Common myeloid progenitor, CD34-positive (primary cell): ENCODE results near the gene CNTN2.

Experiments
- CTCF ChIA-PET: fragments of 350-600 bp; sonication (Branson Sonifier 250); formaldehyde crosslinking; loops from one replicate; lab custom pipeline; 2021; ENCODE audit warnings: antibody characterized with exemption; lab: Charles Lee
- POLR2A ChIA-PET: fragments of 350-600 bp; sonication (Branson Sonifier 250); formaldehyde crosslinking; loops from one replicate; lab custom pipeline; 2021; ENCODE audit warnings: antibody characterized with exemption; lab: Charles Lee
- DNase-seq, 3 donors: peaks; one replicate each; pipeline versions ENCODE4 v3.0.0 to v3.0.0-alpha.2; 2013
- H3K27ac ChIP-seq, 2 experiments: 1 replicate in 1 of 2; 2 replicates in 1 of 2; pipeline ENCODE4 v1.7.0; 2013; ENCODE audit warnings: inconsistent platforms in 2 of 2, low read length in 2 of 2, mild to moderate bottlenecking in 2 of 2, low read depth in 1 of 2, moderate library complexity in 1 of 2; ENCODE audit not compliant: severe bottlenecking in 2 of 2, insufficient read depth in 1 of 2, poor library complexity in 1 of 2
- H3K27me3 ChIP-seq, 5 experiments: replicated peaks in 2 of 5; 1 replicate in 3 of 5; 2 replicates in 2 of 5; pipeline versions ENCODE4 v1.6.1 to v1.7.0; 2013; ENCODE audit warnings: low read length in 4 of 5, mild to moderate bottlenecking in 2 of 5, moderate library complexity in 2 of 5, inconsistent platforms in 1 of 5; ENCODE audit not compliant: insufficient read depth in 5 of 5, control insufficient read depth in 4 of 5
- H3K36me3 ChIP-seq, 4 experiments: 1 replicate in 2 of 4; 2 replicates in 2 of 4; pipeline versions ENCODE4 v1.6.1 to v1.7.0; 2013; ENCODE audit warnings: low read length in 3 of 4, control low read depth in 1 of 4, mild to moderate bottlenecking in 1 of 4; ENCODE audit not compliant: control insufficient read depth in 4 of 4, insufficient read depth in 4 of 4
- H3K4me1 ChIP-seq, 4 experiments: 1 replicate in 3 of 4; 2 replicates in 1 of 4; pipeline versions ENCODE4 v1.6.1 to v1.7.1; 2013; ENCODE audit warnings: low read length in 3 of 4, mild to moderate bottlenecking in 3 of 4, control low read depth in 1 of 4, inconsistent platforms in 1 of 4, moderate library complexity in 1 of 4; ENCODE audit not compliant: control insufficient read depth in 4 of 4, insufficient read depth in 4 of 4; ENCODE audit errors: control extremely low read depth in 1 of 4
- H3K4me3 ChIP-seq, 7 experiments: 1 replicate in 4 of 7; 2 replicates in 3 of 7; pipeline versions ENCODE4 v1.5.1 to v1.7.0; 2013; ENCODE audit warnings: mild to moderate bottlenecking in 7 of 7, low read length in 6 of 7, moderate library complexity in 6 of 7, inconsistent platforms in 2 of 7, low read depth in 2 of 7, control low read depth in 1 of 7; ENCODE audit not compliant: insufficient read depth in 4 of 7, control insufficient read depth in 1 of 7; ENCODE audit errors: extremely low read depth in 1 of 7
- H3K9me3 ChIP-seq, 5 experiments: 1 replicate in 4 of 5; 2 replicates in 1 of 5; pipeline versions ENCODE4 v1.6.1 to v1.7.1; 2013; ENCODE audit warnings: low read length in 4 of 5, mild to moderate bottlenecking in 2 of 5, inconsistent platforms in 1 of 5, low read depth in 1 of 5, moderate library complexity in 1 of 5; ENCODE audit not compliant: control insufficient read depth in 4 of 5, insufficient read depth in 2 of 5; ENCODE audit errors: control extremely low read depth in 1 of 5
- WGBS: methylation state at CpG from one replicate; pipeline ENCODE4 v1.1.5; 2013; ENCODE audit not compliant: insufficient coverage; 5-methylcytosine and 5-hydroxymethylcytosine counted together

The CNTN2 gene

GRCh38 chr1:205064301-205064700 is 21.3 kb downstream of the CNTN2 start:
- H3K4me1 ChIP-seq, result peaks cover 0 to 7% (median 4%) of the 10 kb centered on the region in 4 experiments
- H3K36me3 ChIP-seq, result no peaks in the 10 kb centered on the region
- no peak for DNase-seq
- ChIA-PET POLR2A (no interaction called here), CTCF (interaction anchor here (0.8 to 5.7 kb wide), 5 partner anchors 51 to 273 kb away, joined by 3 to 166 read pairs (median 31); no protein-coding TSS in a partner anchor)
- WGBS, result 91% methylated on average over 4 of the region's 11 CpGs
- H3K27ac ChIP-seq, result no peak overlapping the region
- H3K9me3 ChIP-seq, result no peaks in the 10 kb centered on the region
- H3K4me3 ChIP-seq, result no peak overlapping the region
- no peaks in the 10 kb centered on the region for H3K27me3 ChIP-seq

DNA sequence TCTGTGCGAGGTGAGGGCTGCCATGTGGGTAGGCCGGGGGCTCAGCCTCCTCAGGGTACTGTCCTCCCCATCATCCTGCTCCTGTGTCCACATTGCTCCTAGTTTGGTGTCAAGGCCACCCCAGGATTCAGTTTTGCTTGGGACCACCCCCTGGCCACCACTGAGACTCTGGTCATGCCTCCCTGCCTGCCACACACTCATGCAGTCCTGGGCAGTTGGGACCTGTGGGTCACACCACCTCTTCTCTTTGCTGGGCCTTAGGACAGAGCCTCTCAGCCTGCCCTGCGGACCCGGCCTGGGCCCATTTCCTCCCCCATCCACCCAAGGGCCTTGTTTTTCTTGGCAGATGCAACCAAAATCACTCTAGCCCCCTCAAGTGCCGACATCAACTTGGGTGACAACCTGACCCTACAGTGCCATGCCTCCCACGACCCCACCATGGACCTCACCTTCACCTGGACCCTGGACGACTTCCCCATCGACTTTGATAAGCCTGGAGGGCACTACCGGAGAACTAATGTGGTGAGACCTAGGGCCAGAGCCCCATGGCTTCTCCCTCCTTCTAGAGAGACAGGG is 21.8 kb downstream of the CNTN2 start:
- H3K27me3 ChIP-seq, result no peaks in the 10 kb centered on the region
- H3K9me3 ChIP-seq, result no peaks in the 10 kb centered on the region
- peaks cover 0 to 7% (median 4%) of the 10 kb centered on the region in 4 experiments for H3K4me1 ChIP-seq
- 97% methylated on average over 8 of the region's 9 CpGs for WGBS
- H3K4me3 ChIP-seq, result no peak overlapping the region
- H3K36me3 ChIP-seq, result no peaks in the 10 kb centered on the region
- CTCF ChIA-PET, result interaction anchor here (2.9 to 5.7 kb wide), 2 partner anchors 76 to 88 kb away, joined by 25 to 149 read pairs; no protein-coding TSS in a partner anchor
- POLR2A ChIA-PET, result no interaction called here
- no peak for DNase-seq
- H3K27ac ChIP-seq, result no peak overlapping the region

DNA sequence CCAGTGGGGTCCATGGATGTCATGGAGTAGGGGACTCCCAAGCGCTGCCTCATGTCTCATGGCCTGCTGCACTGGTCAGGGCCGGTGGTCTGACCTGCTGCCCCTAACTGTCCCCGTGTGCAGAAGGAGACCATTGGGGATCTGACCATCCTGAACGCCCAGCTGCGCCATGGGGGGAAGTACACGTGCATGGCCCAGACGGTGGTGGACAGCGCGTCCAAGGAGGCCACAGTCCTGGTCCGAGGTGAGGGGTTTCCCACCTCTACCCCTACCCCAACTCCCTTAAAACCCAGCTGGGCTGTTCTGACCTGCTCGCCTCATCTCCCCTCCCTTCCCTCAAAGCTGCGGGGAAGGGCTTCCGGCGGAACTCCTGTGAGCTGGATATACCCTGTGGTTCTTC is 22.7 kb downstream of the CNTN2 start:
- Histone ChIP-seq H3K36me3 (no peaks in the 10 kb centered on the region), H3K4me1 (peaks cover 0 to 7% (median 4%) of the 10 kb centered on the region in 4 experiments), H3K9me3 (no peaks in the 10 kb centered on the region), H3K4me3 (no peak overlapping the region), H3K27me3 (no peaks in the 10 kb centered on the region), H3K27ac (no peak overlapping the region)
- ChIA-PET CTCF (interaction anchor here (0.8 to 2.9 kb wide), 8 partner anchors 10 to 100 kb away, joined by 3 to 25 read pairs (median 4); no protein-coding TSS in a partner anchor), POLR2A (no interaction called here)
- 96% methylated on average over 8 of the region's 14 CpGs for WGBS
- no peak for DNase-seq

DNA sequence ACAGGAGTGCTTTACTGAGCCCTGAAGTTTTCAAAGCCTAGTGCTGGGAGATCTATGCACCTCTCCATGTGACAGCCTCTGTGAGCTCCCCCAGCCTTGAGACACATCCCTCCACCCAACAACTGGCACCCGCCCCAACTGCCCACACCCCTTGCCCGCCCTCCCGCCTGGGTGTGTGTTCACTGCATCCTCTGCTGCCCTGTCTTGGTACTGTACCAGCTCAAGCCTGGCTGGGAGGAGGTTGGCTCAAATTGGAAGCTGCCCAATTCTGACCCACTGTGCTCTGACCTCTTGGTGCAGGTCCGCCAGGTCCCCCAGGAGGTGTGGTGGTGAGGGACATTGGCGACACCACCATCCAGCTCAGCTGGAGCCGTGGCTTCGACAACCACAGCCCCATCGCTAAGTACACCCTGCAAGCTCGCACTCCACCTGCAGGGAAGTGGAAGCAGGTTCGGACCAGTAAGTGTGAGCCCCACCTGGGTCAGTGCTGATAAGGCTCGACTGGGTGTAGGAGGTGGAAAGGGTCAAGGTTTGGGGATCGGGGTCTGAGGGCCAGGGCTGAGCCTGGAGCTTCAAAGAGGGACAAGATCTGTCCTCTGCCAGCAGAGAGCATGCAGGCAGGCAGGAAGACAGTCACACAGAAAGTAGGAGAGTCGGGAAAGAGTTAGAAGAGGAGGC is 23.3 kb downstream of the CNTN2 start:
- CTCF ChIA-PET, result interaction anchor here (0.8 to 2.9 kb wide), 9 partner anchors 10 to 101 kb away, joined by 3 to 25 read pairs (median 4); no protein-coding TSS in a partner anchor
- H3K27me3 ChIP-seq, result no peaks in the 10 kb centered on the region
- no peak overlapping the region for H3K27ac ChIP-seq
- no peaks in the 10 kb centered on the region for H3K9me3 ChIP-seq
- H3K4me1 ChIP-seq, result peaks cover 0 to 6% (median 4%) of the 10 kb centered on the region in 4 experiments
- WGBS, result 69% methylated on average over 7 of the region's 13 CpGs
- no peak overlapping the region for H3K4me3 ChIP-seq
- peak; percentile 19 to 51 (median 44) for DNase-seq
- H3K36me3 ChIP-seq, result no peaks in the 10 kb centered on the region
- POLR2A ChIA-PET, result no interaction called here

DNA sequence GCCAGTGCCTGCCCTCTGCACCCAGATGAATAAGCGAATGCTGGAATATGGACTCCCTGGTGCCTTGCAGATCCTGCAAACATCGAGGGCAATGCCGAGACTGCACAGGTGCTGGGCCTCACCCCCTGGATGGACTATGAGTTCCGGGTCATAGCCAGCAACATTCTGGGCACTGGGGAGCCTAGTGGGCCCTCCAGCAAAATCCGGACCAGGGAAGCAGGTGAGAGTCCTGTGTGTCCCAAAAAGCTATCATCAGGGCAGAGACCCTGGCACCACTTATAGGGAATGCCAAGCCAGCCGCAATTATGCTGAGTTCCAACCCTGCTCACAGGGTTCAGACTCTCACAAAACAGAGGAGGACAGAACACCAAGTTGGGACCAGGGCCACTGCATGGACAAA is 24.0 kb downstream of the CNTN2 start:
- WGBS, result 96% methylated on average over 5 of the region's 6 CpGs
- no peaks in the 10 kb centered on the region for H3K9me3 ChIP-seq
- no peaks in the 10 kb centered on the region for H3K27me3 ChIP-seq
- H3K36me3 ChIP-seq, result no peaks in the 10 kb centered on the region
- ChIA-PET CTCF (interaction anchor here (1.3 to 2.9 kb wide), 5 partner anchors 11 to 95 kb away, joined by 3 to 25 read pairs (median 4); no protein-coding TSS in a partner anchor), POLR2A (no interaction called here)
- DNase-seq, result no peak
- no peak overlapping the region for H3K4me3 ChIP-seq
- H3K4me1 ChIP-seq, result no peaks in the 10 kb centered on the region
- H3K27ac ChIP-seq, result no peak overlapping the region

GRCh38 chr1:205068001-205068400 is 25.0 kb downstream of the CNTN2 start:
- 94% methylated on average over 3 of the region's 4 CpGs for WGBS
- no peaks in the 10 kb centered on the region for H3K4me1 ChIP-seq
- no peaks in the 10 kb centered on the region for H3K27me3 ChIP-seq
- no peaks in the 10 kb centered on the region for H3K9me3 ChIP-seq
- no peak overlapping the region for H3K27ac ChIP-seq
- POLR2A ChIA-PET, result no interaction called here
- CTCF ChIA-PET, result interaction anchor here (0.9 to 1.9 kb wide), 3 partner anchors 13 to 83 kb away, joined by 3 to 4 read pairs (median 4); no protein-coding TSS in a partner anchor
- no peak overlapping the region for H3K4me3 ChIP-seq
- DNase-seq, result no peak
- H3K36me3 ChIP-seq, result no peaks in the 10 kb centered on the region
